Lung (tissue), 12 donors: ENCODE results near the gene ZNF670. TPM values are rescaled to one million over a fixed set of nuclear protein-coding genes. Genes with fewer than 3 reads are reported as not detected.

Experiments used
- ATAC-seq: fragments of 200-7000 bp; cut with Tn5 transposase; one replicate; pipeline ENCODE4 v1.9.1; 2020; ENCODE audit warnings: moderate number of reproducible peaks; ENCODE audit not compliant: insufficient read depth, low FRiP score
- DNase-seq, 3 donors: peaks; one replicate each; pipeline ENCODE4 v3.0.0-alpha.2; 2013 to 2017
- H3K27ac ChIP-seq, 2 donors: one replicate each; pipeline ENCODE4 v1.5.1; 2013; ENCODE audit warnings: mild to moderate bottlenecking in 2 of 2, moderate library complexity in 2 of 2, control low read depth in 1 of 2, inconsistent platforms in 1 of 2, low read depth in 1 of 2, low read length in 1 of 2
- H3K27me3 ChIP-seq, 3 donors: one replicate each; pipeline ENCODE4 v1.5.1; 2013; ENCODE audit warnings: low read length in 2 of 3; ENCODE audit not compliant: control insufficient read depth in 3 of 3, insufficient read depth in 3 of 3
- H3K36me3 ChIP-seq, 4 donors: one replicate each; pipeline ENCODE4 v1.5.1; 2013; ENCODE audit warnings: low read length in 4 of 4, mild to moderate bottlenecking in 1 of 4, moderate library complexity in 1 of 4; ENCODE audit not compliant: control insufficient read depth in 4 of 4, insufficient read depth in 4 of 4
- H3K4me1 ChIP-seq, 5 donors: one replicate each; pipeline ENCODE4 v1.5.1; 2013; ENCODE audit warnings: low read length in 5 of 5, mild to moderate bottlenecking in 2 of 5, moderate library complexity in 1 of 5; ENCODE audit not compliant: control insufficient read depth in 5 of 5, insufficient read depth in 5 of 5
- H3K4me3 ChIP-seq: one replicate; pipeline ENCODE4 v1.5.1; 2013; ENCODE audit warnings: mild to moderate bottlenecking, control low read depth, moderate library complexity
- H3K9ac ChIP-seq, 2 donors: one replicate each; pipeline ENCODE4 v1.5.1; 2013; ENCODE audit warnings: low read length in 2 of 2, control low read depth in 1 of 2; ENCODE audit not compliant: insufficient read depth in 1 of 2
- H3K9me3 ChIP-seq, 4 donors: one replicate each; pipeline ENCODE4 v1.5.1; 2013; ENCODE audit warnings: low read length in 3 of 4, mild to moderate bottlenecking in 1 of 4, moderate library complexity in 1 of 4; ENCODE audit not compliant: control insufficient read depth in 4 of 4, insufficient read depth in 3 of 4
- WGBS, 2 donors: extraction: QIAGEN DNeasy Blood & Tissue Kit; methylation state at CpG; one replicate each; pipeline ENCODE4 v1.1.7; 2013; 5-methylcytosine and 5-hydroxymethylcytosine counted together
- polyA plus RNA-seq, 2 donors: library from polyadenylated mRNA; stranded (reverse); fragments of 200-250 nt; gene quantifications; one replicate each; pipeline ENCODE4 v1.2.1, GENCODE V29; 2013
- total RNA-seq, 2 donors: library from RNA; depleted of rRNA in 1 of 2; stranded (reverse); fragments of >200 nt in 1 of 2; gene quantifications; one replicate each; pipeline ENCODE4 v1.2.1, GENCODE V29; 2014 to 2021
- TF ChIP-seq, protein P1 (sequence below): IDR thresholded peaks from 2 replicates; pipeline ENCODE4 v1.5.1; 2012; ENCODE audit warnings: mild to moderate bottlenecking; ENCODE audit errors: control extremely low read depth, extremely low read depth
- donor health status: control.
- donor health status: control.
- donor health status: Bipolar disorder and iron deficiency.
- donor health status: healthy.
- donor health status: DM: yes; HTN: yes; CAD: no.

ZNF670 gene
- total and polyA plus RNA-seq, 4 donors, result 1.0 to 4.6 (median 2.8) TPM

DNA sequence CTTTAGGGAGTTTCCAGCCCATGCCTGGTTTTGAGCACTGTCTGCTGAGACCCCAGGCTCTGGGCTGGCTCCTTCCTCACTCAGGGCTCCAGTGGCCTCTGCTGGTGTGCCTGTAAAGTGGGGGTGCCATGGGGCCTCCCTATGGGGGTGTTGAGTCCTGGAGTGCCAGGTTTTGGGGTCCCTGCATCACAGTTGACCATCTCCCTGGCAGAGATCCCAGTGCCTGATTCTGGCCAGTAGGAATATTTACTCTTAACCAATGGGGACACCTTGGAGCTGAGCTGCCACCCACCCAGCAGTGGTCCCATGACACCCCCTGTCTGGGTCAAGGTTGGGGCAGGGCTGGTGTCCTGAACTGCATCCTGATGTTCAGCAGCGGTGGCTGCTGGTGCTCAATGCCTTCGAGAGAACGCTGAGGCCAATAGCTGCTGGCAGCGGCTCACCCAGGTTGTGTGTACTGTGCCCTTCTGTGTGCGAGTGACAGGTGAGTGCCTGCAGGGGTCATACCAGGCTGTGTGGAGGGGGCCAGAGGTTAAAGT lies 35.2 kb upstream of the ZNF670 start:
- ATAC-seq (no peak), DNase-seq (no peak)
- Histone ChIP-seq H3K9me3 (peaks cover 0 to 1% (median 0%) of the 10 kb centered on the region in 4 donors), H3K4me1 (peaks cover 0 to 11% (median 4%) of the 10 kb centered on the region in 5 donors), H3K36me3 (no peaks in the 10 kb centered on the region), H3K27me3 (no peaks in the 10 kb centered on the region), H3K27ac (no peak overlapping the region), H3K9ac (no peak overlapping the region), H3K4me3 (no peak overlapping the region)
- TF ChIP-seq, protein P1, sequence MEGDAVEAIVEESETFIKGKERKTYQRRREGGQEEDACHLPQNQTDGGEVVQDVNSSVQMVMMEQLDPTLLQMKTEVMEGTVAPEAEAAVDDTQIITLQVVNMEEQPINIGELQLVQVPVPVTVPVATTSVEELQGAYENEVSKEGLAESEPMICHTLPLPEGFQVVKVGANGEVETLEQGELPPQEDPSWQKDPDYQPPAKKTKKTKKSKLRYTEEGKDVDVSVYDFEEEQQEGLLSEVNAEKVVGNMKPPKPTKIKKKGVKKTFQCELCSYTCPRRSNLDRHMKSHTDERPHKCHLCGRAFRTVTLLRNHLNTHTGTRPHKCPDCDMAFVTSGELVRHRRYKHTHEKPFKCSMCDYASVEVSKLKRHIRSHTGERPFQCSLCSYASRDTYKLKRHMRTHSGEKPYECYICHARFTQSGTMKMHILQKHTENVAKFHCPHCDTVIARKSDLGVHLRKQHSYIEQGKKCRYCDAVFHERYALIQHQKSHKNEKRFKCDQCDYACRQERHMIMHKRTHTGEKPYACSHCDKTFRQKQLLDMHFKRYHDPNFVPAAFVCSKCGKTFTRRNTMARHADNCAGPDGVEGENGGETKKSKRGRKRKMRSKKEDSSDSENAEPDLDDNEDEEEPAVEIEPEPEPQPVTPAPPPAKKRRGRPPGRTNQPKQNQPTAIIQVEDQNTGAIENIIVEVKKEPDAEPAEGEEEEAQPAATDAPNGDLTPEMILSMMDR, result no peak
- 87 to 92% methylated on average over 5 of the region's 5 CpGs for WGBS, 2 donors

DNA sequence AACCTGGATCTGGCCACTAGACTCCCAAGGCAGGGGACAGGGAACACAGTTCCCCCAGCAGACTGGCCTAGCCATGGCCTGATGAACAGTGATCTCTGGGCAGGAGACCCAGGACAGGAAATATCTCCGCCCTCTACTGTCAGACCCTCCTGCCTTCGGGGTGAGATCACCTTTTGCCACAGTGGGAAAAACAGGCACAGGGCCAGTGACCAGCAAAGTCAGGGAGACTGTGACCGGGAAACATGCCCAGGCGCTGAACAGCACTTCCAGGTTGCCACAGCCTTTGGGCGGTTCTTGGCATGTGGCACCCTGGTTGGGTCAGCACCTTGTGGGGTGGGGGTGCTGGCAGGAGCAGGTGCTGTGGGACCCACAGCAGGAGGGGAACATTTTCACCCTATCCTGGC lies 34.5 kb upstream of the ZNF670 start:
- Histone ChIP-seq H3K4me1 (peaks cover 0 to 11% (median 4%) of the 10 kb centered on the region in 5 donors), H3K4me3 (no peak overlapping the region), H3K36me3 (no peaks in the 10 kb centered on the region), H3K27ac (no peak overlapping the region), H3K27me3 (no peaks in the 10 kb centered on the region), H3K9me3 (peaks cover 0 to 1% (median 0%) of the 10 kb centered on the region in 4 donors), H3K9ac (no peak overlapping the region)
- WGBS, 2 donors, result 67 to 82% methylated on average over 5 of the region's 5 CpGs
- TF ChIP-seq, protein P1, result no peak
- ATAC-seq (no peak), DNase-seq (peak in 1 of 3 donors; percentile 5)

DNA sequence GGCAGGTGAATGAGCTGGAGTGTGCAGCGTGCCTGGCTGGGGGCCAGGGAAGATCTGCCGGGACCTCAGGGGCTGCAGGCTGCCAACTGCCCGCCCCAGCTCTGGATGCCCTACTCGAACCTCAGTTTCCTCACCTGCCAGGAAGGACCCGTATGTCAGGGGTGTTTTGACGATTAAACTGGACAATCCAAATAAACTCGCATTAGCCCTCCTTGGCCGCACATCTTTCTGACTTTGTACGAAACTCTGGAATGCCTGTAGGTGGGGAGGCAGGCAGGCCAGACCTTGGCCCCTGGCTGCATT lies 33.8 kb upstream of the ZNF670 start:
- Histone ChIP-seq H3K27ac (peak overlapping the region in 1 of 2 donors; percentile 82), H3K4me3 (peak overlapping the region; percentile 81), H3K9me3 (peaks cover 0 to 1% (median 0%) of the 10 kb centered on the region in 4 donors), H3K9ac (no peak overlapping the region), H3K27me3 (no peaks in the 10 kb centered on the region), H3K36me3 (no peaks in the 10 kb centered on the region), H3K4me1 (peaks cover 0 to 11% (median 4%) of the 10 kb centered on the region in 5 donors)
- WGBS, 2 donors, result 54 to 73% methylated on average over 9 of the region's 9 CpGs
- DNase-seq, result no peak
- peak; percentile 27 for ATAC-seq
- TF ChIP-seq, protein P1, result no peak
